ENCODE results near the gene GDPD3. TPM values are rescaled to one million over a fixed set of nuclear protein-coding genes. Genes with fewer than 3 reads are reported as not detected.
A peak's percentile ranks its signal among the peaks of the same experiment; 100 is the strongest.

The GDPD3 gene
- total and polyA plus RNA-seq, 2 of the 13 experiments (the other 11 are each of a cell fraction or from before 2014, with no cell fraction given), result 18.7 to 20.6 TPM

DNA sequence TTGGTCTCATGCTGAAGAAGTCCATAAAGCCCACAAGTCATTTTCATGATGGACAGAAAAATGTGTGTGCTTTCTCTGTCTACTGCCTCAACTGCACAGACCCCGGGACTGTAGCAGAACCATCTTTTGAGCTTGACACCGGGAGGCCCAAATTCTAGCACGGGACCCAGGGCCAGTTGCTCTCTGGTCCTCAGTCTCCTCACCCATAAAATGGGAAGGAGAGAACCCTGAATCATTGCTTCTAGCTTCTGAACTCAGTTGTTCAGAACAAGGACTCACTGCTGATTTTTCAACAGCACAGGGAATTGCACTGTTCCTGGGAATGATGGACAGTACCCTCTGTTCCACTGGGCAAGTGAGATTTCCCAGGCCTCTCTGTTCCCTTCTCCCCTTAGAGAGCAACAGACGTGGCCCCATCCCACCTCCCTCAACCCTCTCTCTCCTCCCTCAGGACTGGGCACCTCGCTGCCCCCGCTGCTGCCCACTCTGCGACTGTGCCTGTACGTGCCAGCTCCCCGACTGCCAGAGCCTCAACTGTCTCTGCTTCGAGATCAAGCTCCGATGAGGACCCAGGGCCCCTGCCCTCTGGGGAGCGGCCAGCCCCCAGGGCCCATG is 50.0 kb downstream of the GDPD3 start (continued):
- TF ChIP-seq, protein P1, sequence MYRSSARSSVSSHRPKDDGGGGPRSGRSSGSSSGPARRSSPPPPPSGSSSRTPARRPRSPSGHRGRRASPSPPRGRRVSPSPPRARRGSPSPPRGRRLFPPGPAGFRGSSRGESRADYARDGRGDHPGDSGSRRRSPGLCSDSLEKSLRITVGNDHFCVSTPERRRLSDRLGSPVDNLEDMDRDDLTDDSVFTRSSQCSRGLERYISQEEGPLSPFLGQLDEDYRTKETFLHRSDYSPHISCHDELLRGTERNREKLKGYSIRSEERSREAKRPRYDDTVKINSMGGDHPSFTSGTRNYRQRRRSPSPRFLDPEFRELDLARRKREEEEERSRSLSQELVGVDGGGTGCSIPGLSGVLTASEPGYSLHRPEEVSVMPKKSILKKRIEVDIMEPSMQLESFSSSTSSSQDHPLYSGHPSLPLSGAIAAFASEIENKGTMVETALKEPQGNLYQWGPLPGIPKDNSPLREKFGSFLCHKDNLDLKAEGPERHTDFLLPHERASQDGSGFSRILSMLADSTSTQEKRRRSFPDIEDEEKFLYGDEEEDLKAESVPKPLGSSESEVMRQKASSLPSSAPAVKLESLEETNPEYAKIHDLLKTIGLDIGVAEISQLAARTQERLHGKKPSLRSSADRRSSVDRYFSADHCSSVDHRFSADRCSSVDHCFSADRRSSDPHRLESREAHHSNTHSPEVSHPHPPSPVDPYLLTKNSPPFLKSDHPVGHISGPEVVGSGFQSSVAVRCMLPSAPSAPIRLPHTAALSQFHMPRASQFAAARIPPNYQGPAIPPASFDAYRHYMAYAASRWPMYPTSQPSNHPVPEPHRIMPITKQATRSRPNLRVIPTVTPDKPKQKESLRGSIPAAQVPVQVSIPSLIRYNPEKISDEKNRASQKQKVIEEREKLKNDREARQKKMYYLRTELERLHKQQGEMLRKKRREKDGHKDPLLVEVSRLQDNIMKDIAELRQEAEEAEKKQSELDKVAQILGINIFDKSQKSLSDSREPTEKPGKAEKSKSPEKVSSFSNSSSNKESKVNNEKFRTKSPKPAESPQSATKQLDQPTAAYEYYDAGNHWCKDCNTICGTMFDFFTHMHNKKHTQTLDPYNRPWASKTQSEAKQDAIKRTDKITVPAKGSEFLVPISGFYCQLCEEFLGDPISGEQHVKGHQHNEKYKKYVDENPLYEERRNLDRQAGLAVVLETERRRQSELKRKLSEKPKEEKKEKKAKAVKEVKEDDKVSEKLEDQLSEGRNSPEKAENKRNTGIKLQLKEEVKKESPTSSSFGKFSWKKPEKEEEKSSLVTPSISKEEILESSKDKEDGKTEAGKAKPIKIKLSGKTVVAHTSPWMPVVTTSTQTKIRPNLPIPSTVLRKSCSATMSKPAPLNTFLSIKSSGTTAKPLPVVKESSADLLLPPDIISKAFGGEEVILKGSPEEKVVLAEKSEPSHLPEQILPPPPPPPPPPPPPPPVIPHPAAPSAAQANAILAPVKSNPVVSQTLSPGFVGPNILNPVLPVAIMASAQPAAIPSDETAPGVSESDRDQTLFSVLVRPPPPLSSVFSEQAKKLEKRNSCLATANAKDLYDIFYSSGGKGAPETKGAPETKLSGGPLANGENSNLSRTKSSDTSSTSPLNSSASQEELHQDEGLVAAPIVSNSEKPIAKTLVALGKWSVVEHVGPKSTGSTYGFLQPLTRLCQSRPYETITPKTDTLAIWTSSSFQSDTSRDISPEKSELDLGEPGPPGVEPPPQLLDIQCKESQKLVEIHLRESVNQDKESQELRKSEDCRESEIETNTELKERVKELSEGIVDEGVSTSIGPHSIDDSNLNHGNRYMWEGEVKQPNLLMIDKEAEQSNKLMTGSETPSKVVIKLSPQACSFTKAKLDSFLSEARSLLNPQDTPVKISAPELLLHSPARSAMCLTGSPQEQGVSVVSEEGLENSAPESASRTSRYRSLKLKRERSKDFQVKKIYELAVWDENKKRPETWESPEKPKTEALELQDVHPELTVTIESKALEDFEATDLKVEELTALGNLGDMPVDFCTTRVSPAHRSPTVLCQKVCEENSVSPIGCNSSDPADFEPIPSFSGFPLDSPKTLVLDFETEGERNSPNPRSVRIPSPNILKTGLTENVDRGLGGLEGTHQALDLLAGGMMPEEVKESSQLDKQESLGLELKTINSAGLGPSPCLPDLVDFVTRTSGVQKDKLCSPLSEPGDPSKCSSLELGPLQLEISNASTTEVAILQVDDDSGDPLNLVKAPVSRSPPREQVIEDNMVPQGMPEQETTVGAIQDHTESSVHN (CRISPR knock-in tag; IDR thresholded peaks at IDR 0.05), result no peak
- TF ChIP-seq ELF1 (CRISPR knock-in tag; IDR thresholded peaks at IDR 0.05) (no peak), ZNF329 (CRISPR knock-in tag; IDR thresholded peaks at IDR 0.05; ENCODE audit: low read depth) (no peak), NFKBIZ (CRISPR knock-in tag; IDR thresholded peaks at IDR 0.05) (no peak), ZNF790 (CRISPR knock-in tag; IDR thresholded peaks at IDR 0.05; ENCODE audit: borderline replicate concordance) (0 out of 2 replicates have a peak, but pooled peaks have one; percentile 64), ZBTB8A (CRISPR knock-in tag; IDR thresholded peaks at IDR 0.05; ENCODE audit: borderline replicate concordance, low read depth) (no peak), HNRNPUL1 (IDR thresholded peaks at IDR 0.05; ENCODE audit: low read depth, low read length) (no peak), ZNF792 (CRISPR knock-in tag; IDR thresholded peaks at IDR 0.05) (0 out of 2 replicates have a peak, but pooled peaks have one; percentile 70), SMYD3 (CRISPR knock-in tag; IDR thresholded peaks at IDR 0.05) (no peak), GTF3A (CRISPR knock-in tag; conservative IDR thresholded peaks at IDR 0.05) (no peak), ZBTB1 (CRISPR knock-in tag; IDR thresholded peaks at IDR 0.05; ENCODE audit: borderline replicate concordance) (no peak), SRF (IDR thresholded peaks at IDR 0.05; ENCODE audit: low read depth, low read length) (no peak), ATF7-NPFF (CRISPR knock-in tag; IDR thresholded peaks at IDR 0.05; ENCODE audit: low read depth) (0 out of 2 replicates have a peak, but pooled peaks have one; percentile 49), ZFP36L1 (CRISPR knock-in tag; IDR thresholded peaks at IDR 0.05) (no peak)
- TF ChIP-seq, protein P2, sequence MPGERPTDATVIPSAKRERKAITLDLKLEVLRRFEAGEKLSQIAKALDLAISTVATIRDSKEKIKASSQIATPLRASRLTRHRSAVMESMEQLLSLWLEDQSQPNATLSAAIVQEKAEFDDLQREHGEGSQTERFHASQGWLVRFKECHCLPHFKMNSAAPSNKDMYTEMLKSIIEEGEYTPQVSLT (CRISPR knock-in tag; IDR thresholded peaks at IDR 0.05; ENCODE audit: borderline replicate concordance, low read depth), result no peak
- TF ChIP-seq, protein P3, sequence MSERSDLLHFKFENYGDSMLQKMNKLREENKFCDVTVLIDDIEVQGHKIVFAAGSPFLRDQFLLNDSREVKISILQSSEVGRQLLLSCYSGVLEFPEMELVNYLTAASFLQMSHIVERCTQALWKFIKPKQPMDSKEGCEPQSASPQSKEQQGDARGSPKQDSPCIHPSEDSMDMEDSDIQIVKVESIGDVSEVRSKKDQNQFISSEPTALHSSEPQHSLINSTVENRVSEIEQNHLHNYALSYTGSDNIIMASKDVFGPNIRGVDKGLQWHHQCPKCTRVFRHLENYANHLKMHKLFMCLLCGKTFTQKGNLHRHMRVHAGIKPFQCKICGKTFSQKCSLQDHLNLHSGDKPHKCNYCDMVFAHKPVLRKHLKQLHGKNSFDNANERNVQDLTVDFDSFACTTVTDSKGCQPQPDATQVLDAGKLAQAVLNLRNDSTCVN (CRISPR knock-in tag; IDR thresholded peaks at IDR 0.05; ENCODE audit: borderline replicate concordance), result no peak
- TF ChIP-seq, protein P4, sequence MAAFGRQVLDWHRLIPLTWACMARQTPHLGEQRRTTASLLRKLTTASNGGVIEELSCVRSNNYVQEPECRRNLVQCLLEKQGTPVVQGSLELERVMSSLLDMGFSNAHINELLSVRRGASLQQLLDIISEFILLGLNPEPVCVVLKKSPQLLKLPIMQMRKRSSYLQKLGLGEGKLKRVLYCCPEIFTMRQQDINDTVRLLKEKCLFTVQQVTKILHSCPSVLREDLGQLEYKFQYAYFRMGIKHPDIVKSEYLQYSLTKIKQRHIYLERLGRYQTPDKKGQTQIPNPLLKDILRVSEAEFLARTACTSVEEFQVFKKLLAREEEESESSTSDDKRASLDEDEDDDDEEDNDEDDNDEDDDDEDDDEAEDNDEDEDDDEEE (CRISPR knock-in tag; IDR thresholded peaks at IDR 0.05), result no peak

Data from HepG2 (cell line).